SK-N-SH (cell line): ENCODE results near the gene MRPL43. TPM values are rescaled to one million over a fixed set of nuclear protein-coding genes. Genes with fewer than 3 reads are reported as not detected.
"Not testable (repeated sequence)": the region's sequence is repeated elsewhere in the genome, so short reads cannot be mapped to it uniquely, and the experiment has no call there.

Source experiments
- CTCF ChIA-PET: fragments of 300-600, 350-600 bp; formaldehyde crosslinking; extraction: SDS; loops from one replicate; lab custom pipeline; 2021; lab: Yijun Ruan, JAX
- POLR2A ChIA-PET: fragments of 350-600 bp; sonication (Branson Sonifier 250); formaldehyde crosslinking; extraction: SDS; loops from one replicate; lab custom pipeline; 2020; ENCODE audit warnings: antibody characterized with exemption, inconsistent platforms; lab: Yijun Ruan, JAX
- DNase-seq: peaks from one replicate; pipeline ENCODE4 v3.0.0; 2012
- H2AFZ ChIP-seq: fragments of 200-600 bp; sonication (generic); 2 replicates; pipeline ENCODE4 v1.8.1; 2016; ENCODE audit warnings: antibody characterized with exemption, mild to moderate bottlenecking, low read depth
- H3F3A ChIP-seq: fragments of 200-600 bp; sonication (generic); replicated peaks from 2 replicates; pipeline ENCODE3; 2016; ENCODE audit warnings: antibody characterized with exemption, mild to moderate bottlenecking; ENCODE audit not compliant: insufficient read depth
- H3K27ac ChIP-seq, 2 experiments: fragments of 200-500 bp in 1 of 2; fragments of 200-600 bp in 1 of 2; sonication (Bioruptor generic) in 1 of 2; sonication (generic), shearing (Covaris generic) in 1 of 2; 2 replicates each; pipeline versions ENCODE4 v1.5.1 to v1.6.1; 2014 to 2016; ENCODE audit warnings: low read depth in 2 of 2, inconsistent platforms in 1 of 2, low read length in 1 of 2, mild to moderate bottlenecking in 1 of 2, mixed read lengths in 1 of 2
- H3K27me3 ChIP-seq: fragments of 200-600 bp; sonication (generic), shearing (Covaris generic); 2 replicates; pipeline ENCODE4 v1.6.1; 2016; ENCODE audit warnings: mixed run types; ENCODE audit not compliant: insufficient read depth
- H3K36me3 ChIP-seq, 2 experiments: fragments of 200-500 bp in 1 of 2; fragments of 200-600 bp in 1 of 2; sonication (Bioruptor generic) in 1 of 2; sonication (generic) in 1 of 2; replicated peaks in 1 of 2; 2 replicates each; pipeline versions ENCODE3 to v1.5.1; 2014 to 2016; ENCODE audit warnings: low read length in 1 of 2, mild to moderate bottlenecking in 1 of 2; ENCODE audit not compliant: insufficient read depth in 2 of 2, control insufficient read depth in 1 of 2
- H3K4me1 ChIP-seq, 2 experiments: fragments of 200-500 bp in 1 of 2; fragments of 200-600 bp in 1 of 2; sonication (Bioruptor generic) in 1 of 2; sonication (generic), shearing (Covaris generic) in 1 of 2; 2 replicates each; pipeline versions ENCODE4 v1.5.1 to v1.6.1; 2014 to 2016; ENCODE audit warnings: low read depth in 1 of 2, low read length in 1 of 2, mixed run types in 1 of 2; ENCODE audit not compliant: insufficient read depth in 2 of 2, control insufficient read depth in 1 of 2
- H3K4me2 ChIP-seq: fragments of 200-600 bp; sonication (generic), shearing (Covaris generic); 2 replicates; pipeline ENCODE4 v1.6.1; 2017; ENCODE audit warnings: mixed run types
- H3K4me3 ChIP-seq, 2 experiments: fragments of 200-500 bp in 1 of 2; fragments of 200-600 bp in 1 of 2; sonication (Bioruptor generic) in 1 of 2; sonication (generic), shearing (Covaris generic) in 1 of 2; 2 replicates each; pipeline versions ENCODE4 v1.5.1 to v1.8.1; 2014 to 2016; ENCODE audit warnings: low read depth in 2 of 2, inconsistent platforms in 1 of 2, low read length in 1 of 2, mild to moderate bottlenecking in 1 of 2, mixed read lengths in 1 of 2, moderate library complexity in 1 of 2
- H3K79me2 ChIP-seq: fragments of 200-600 bp; sonication (generic); 2 replicates; pipeline ENCODE4 v1.8.1; 2017; ENCODE audit warnings: mild to moderate bottlenecking; ENCODE audit not compliant: insufficient read depth
- H3K9ac ChIP-seq: fragments of 200-600 bp; sonication (generic); 2 replicates; pipeline ENCODE4 v1.6.1; 2017; ENCODE audit warnings: mixed run types
- H3K9me2 ChIP-seq: fragments of 200-600 bp; sonication (generic); 2 replicates; pipeline ENCODE4 v1.6.1; 2017; ENCODE audit warnings: mixed run types
- H3K9me3 ChIP-seq: fragments of 200-600 bp; sonication (generic); 2 replicates; pipeline ENCODE4 v1.6.1; 2017; ENCODE audit warnings: mixed run types, mild to moderate bottlenecking, moderate library complexity
- H4K20me1 ChIP-seq: fragments of 200-600 bp; sonication (generic); 2 replicates; pipeline ENCODE4 v1.6.1; 2017; ENCODE audit warnings: mild to moderate bottlenecking, mixed run types; ENCODE audit not compliant: insufficient read depth
- ELF1 ChIP-seq: IDR thresholded peaks from 2 replicates; pipeline ENCODE4 v1.4.0; 2012
- FOSL2 ChIP-seq: IDR thresholded peaks from 2 replicates; pipeline ENCODE4 v1.4.0; 2012; ENCODE audit warnings: low read depth, mild to moderate bottlenecking, moderate library complexity, borderline replicate concordance
- FOXM1 ChIP-seq: IDR thresholded peaks from 2 replicates; pipeline ENCODE4 v1.4.0; 2012; ENCODE audit warnings: low read depth, mild to moderate bottlenecking
- JUND ChIP-seq: IDR thresholded peaks from 2 replicates; pipeline ENCODE4 v1.4.0; 2012
- MXI1 ChIP-seq: IDR thresholded peaks from 2 replicates; pipeline ENCODE4 v1.6.1; 2012; ENCODE audit warnings: mild to moderate bottlenecking, low read depth, low read length, improper control_type of control experiment
- POLR2AphosphoS5 ChIP-seq: IDR thresholded peaks from 2 replicates; pipeline ENCODE4 v1.6.1; 2012; ENCODE audit warnings: low read depth, low read length
- SIN3A ChIP-seq: IDR thresholded peaks from 2 replicates; pipeline ENCODE4 v1.6.1; 2012; ENCODE audit warnings: low read depth, mild to moderate bottlenecking, low read length, moderate library complexity, borderline replicate concordance
- SMC3 ChIP-seq: IDR thresholded peaks from 2 replicates; pipeline ENCODE4 v1.6.1; 2012; ENCODE audit warnings: low read depth, low read length, improper control_type of control experiment
- TCF12 ChIP-seq: IDR thresholded peaks from 2 replicates; pipeline ENCODE4 v1.4.0; 2012
- USF1 ChIP-seq: IDR thresholded peaks from 2 replicates; pipeline ENCODE4 v1.4.0; 2012; ENCODE audit warnings: low read depth, borderline replicate concordance
- WGBS: methylation state at CpG from one replicate; pipeline ENCODE4 v1.1.6; 2017; ENCODE audit warnings: low lambda C conversion rate; 5-methylcytosine and 5-hydroxymethylcytosine counted together
- polyA plus RNA-seq, 3 experiments: library from polyadenylated mRNA; depleted of rRNA; stranded (reverse); fragments of >200 nt; gene quantifications; 2 replicates each; pipeline ENCODE4 v1.2.3, GENCODE V29; 2012

Gene MRPL43
- polyA plus RNA-seq, 1 of the 3 experiments (the other 2 are of a cell fraction), result 208 TPM

- TF ChIP-seq SMC3, result no peak
Measured at GRCh38 chr10:100976906-100977305, 10.4 kb downstream of the MRPL43 start (continued).

- POLR2A ChIA-PET, result not testable (repeated sequence)
- CTCF ChIA-PET, result interaction anchor here (1.2 kb wide), 1 partner anchor 22 kb away, joined by 3 read pairs; no protein-coding TSS in a partner anchor
Measured at GRCh38 chr10:100975397-100975796, 11.9 kb downstream of the MRPL43 start.

GRCh38 chr10:100972904-100973535 is 14.3 kb downstream of the MRPL43 start:
- no peak overlapping the region for H3K4me3 ChIP-seq
- H3K27ac ChIP-seq, result no peak overlapping the region
- peaks cover 4 to 19% of the 10 kb centered on the region in 2 experiments; a peak in 2 of 4 replicates for H3K4me1 ChIP-seq
- H3K9me3 ChIP-seq, result no peaks in the 10 kb centered on the region
- CTCF ChIA-PET, result interaction anchor here (0.6 to 1.4 kb wide), 4 partner anchors 24 to 49 kb away, joined by 3 to 4 read pairs (median 3); no protein-coding TSS in a partner anchor
- H3K36me3 ChIP-seq, result no peaks in the 10 kb centered on the region
- POLR2A ChIA-PET, result no interaction called here
- H3K27me3 ChIP-seq, result no peaks in the 10 kb centered on the region
- H3K9ac ChIP-seq, result no peak overlapping the region
- no peaks in the 10 kb centered on the region for H3K79me2 ChIP-seq
- no peak for DNase-seq
- H2AFZ ChIP-seq, result no peak overlapping the region
- H3F3A ChIP-seq, result peaks cover 3% of the 10 kb centered on the region
- no peaks in the 10 kb centered on the region for H3K9me2 ChIP-seq
- H3K4me2 ChIP-seq, result no peak overlapping the region
- 94% methylated on average over 5 of the region's 6 CpGs for WGBS
- H4K20me1 ChIP-seq, result no peaks in the 10 kb centered on the region
- TF ChIP-seq TCF12, result no peak
- no peak for TF ChIP-seq POLR2AphosphoS5
- TF ChIP-seq SIN3A, result no peak
- TF ChIP-seq JUND, result no peak
- no peak for TF ChIP-seq USF1
- TF ChIP-seq MXI1, result no peak
- no peak for TF ChIP-seq ELF1
- TF ChIP-seq FOSL2, result no peak
- no peak for TF ChIP-seq FOXM1

More at GRCh38 chr10:100975397-100975796, 11.9 kb downstream of the MRPL43 start:
- not testable (repeated sequence) for H3K9ac ChIP-seq, H3K9me2 ChIP-seq, H3K4me2 ChIP-seq, H3K4me1 ChIP-seq, H3K36me3 ChIP-seq, H3K27ac ChIP-seq, H3K79me2 ChIP-seq, H3F3A ChIP-seq, H3K27me3 ChIP-seq, H2AFZ ChIP-seq, H3K9me3 ChIP-seq, H3K4me3 ChIP-seq, DNase-seq, H4K20me1 ChIP-seq
- 83% methylated on average over 8 of the region's 8 CpGs for WGBS
